HL-60 (cell line): ENCODE data around the gene THRB.

ENCODE experiments used
- CTCF ChIP-seq: IDR thresholded peaks from one replicate; pipeline ENCODE4 v1.5.1; 2011; ENCODE audit warnings: low read length, control low read depth, inconsistent platforms; ENCODE audit not compliant: insufficient read depth
- GABPA ChIP-seq: IDR thresholded peaks from 2 replicates; pipeline ENCODE4 v1.6.1; 2012; ENCODE audit warnings: low read depth
- SPI1 ChIP-seq: IDR thresholded peaks from 2 replicates; pipeline ENCODE4 v1.6.1; 2012; ENCODE audit warnings: low read depth, mild to moderate bottlenecking, borderline replicate concordance

DNA sequence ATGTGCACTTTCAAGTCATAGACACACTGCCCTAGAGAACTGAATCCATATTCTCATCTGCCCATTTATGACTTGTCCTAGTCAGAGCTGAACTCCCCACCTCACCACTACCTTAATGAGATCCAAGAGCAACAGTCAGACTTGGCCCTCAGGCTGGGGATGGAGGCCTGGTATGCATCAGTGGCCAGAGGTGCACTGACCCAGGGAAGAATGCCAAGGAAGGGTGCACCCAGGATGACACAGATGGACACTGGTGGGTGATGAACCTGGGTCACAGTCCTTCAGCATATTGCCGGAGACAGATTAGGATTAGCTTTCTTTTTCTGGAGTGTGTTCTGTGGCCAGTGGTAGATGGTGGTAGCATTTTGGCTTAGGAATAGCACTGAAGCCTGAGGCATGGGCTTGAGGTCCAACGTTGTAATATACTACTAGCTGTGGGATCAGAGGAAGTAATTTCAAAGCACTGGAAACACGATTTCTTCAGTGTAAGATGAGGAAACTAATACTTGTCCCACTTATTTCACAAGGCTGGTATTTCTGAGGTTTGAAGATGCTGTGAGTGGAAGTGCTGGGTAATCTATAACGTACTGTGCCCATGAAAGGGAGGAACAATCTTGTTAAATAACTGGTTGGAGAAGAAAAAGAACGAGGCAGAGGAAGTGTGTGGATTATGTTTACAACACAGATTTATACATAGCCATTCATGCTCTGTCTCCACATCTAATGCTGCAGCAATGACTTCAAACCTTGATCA lies 265.0 kb downstream of the THRB start:
- TF ChIP-seq CTCF (no peak), SPI1 (no peak), GABPA (no peak)
